ENCODE results near the gene CYP19A1.

CYP19A1 gene

DNA sequence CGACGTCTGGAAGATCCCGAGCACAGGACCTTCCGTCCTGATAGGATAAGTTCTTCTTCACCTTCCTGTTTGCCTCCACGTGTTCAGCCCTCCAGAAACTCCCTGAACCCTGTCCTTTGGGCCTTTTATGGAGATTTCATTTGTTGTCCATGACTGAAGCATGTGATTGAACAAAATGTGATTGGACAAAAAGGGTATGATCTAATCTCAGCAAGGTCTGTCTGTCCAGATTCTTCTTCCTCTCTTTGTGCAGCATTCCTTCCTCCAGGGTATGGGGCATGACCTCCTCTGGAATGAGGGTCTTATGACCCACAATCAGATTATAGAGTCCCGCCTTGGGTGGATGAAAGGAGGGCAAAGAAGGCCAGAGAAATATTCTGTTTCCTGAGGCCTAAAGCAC, at the start of gene CYP19A1:
TSS of gene CYP19A1 (minus strand) at position 101 of the 400 bp plus-strand sequence. CDS start 95,684 bp downstream, outside the sequence.
- in situ Hi-C loops (cut with MboI; ENCODE audit: low sequenced_read_pairs) = no loop called here

- in situ Hi-C loops (cut with MboI; ENCODE audit: low sequenced_read_pairs) = no loop called here
These were observed 49.3 kb upstream of the CYP19A1 start for GRCh38 chr15:51387699-51388041.

GRCh38 chr15:51386960-51387698, 48.7 kb upstream of the CYP19A1 start:
- in situ Hi-C loops (cut with MboI; ENCODE audit: low sequenced_read_pairs) = no loop called here

DNA sequence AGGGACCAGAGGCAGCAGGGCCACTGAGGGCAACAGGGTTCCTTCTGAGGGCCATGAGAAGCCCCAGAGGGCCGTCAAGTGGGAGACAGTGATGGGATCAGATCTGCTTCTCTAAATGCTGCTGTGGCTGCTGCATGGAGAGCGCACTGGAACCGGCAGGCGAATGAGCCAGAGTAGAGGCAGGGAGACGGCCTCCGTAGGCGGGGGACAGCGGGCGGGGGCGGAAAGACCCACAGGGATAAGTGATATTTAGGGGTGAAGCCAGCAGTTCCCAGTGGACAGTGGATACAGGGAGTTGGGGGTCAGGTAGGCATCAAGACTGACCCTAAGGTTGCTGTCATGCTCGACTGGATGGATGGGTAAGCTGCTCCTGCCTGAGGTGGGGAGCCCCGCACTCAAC, 48.1 kb upstream of the CYP19A1 start:
- in situ Hi-C loops (cut with MboI; ENCODE audit: low sequenced_read_pairs) = no loop called here

- in situ Hi-C loops (cut with MboI; ENCODE audit: low sequenced_read_pairs) = no loop called here
These were observed 47.6 kb upstream of the CYP19A1 start for GRCh38 chr15:51386029-51386428.

- in situ Hi-C loops (cut with MboI; ENCODE audit: low sequenced_read_pairs) = no loop called here
These were observed 44.4 kb upstream of the CYP19A1 start for GRCh38 chr15:51382787-51383186.

DNA sequence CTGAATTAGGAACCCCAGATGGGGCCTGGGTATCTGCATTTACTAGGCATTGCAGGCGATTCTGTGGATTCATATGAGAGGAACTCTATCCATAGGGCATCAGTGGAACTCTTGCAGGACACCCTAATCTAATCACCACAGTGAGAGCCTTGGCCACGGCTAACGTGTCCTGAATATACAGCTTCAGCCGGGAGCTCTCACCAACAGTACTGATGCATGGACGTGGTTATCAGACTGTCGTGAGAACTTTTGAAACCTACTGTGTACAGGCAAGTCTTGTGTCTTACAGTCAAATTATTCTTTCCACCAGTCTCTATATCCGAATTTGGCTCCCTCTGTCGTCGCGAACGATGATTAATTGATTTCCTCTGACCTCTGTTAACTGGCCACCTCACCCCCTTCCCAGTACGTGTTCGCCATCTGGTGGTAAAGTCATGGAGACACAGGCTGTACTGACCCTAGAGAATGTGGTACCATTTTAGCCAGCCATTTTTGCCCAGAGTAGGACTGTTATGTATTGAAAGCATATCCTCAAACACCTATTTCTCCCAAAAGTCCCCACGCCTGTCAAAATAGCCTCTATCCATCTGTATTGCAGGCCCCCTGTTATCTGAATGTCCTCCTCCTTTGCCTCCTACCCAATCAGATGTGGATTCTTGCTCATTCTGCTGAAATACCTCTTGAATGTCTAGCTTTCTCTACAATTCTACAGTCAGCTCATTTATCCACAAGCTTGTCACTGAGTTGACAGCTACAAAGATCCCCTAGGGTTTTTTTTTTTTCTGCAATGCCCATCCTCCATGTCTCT, 42.8 kb upstream of the CYP19A1 start:
- in situ Hi-C loops (cut with MboI; ENCODE audit: low sequenced_read_pairs) = no loop called here

- in situ Hi-C loops (cut with MboI; ENCODE audit: low sequenced_read_pairs) = no loop called here
These were observed 41.0 kb upstream of the CYP19A1 start for GRCh38 chr15:51379390-51379789.

DNA sequence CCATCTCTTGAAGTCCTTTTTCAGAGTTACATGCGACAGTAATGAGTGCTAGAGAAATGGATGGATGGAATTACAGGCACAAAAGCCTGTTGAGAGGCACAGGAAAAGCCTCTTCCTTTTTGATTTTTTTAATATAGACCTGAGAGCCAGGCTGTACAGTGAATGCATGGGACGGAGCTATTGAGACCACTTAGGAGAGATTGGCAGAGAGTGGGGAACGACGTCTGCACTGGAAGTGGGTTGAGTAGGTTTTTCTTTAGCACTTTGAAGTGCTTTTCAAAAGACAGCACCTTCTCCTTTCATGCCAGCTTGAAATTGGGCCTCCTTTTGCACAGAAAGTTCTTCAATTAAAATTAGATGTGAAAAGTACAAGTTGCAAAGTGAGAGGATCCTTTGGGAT, 40.0 kb upstream of the CYP19A1 start:
- in situ Hi-C loops (cut with MboI; ENCODE audit: low sequenced_read_pairs) = no loop called here

GRCh38 chr15:51377038-51377786, 38.8 kb upstream of the CYP19A1 start:
- in situ Hi-C loops (cut with MboI; ENCODE audit: low sequenced_read_pairs) = no loop called here

DNA sequence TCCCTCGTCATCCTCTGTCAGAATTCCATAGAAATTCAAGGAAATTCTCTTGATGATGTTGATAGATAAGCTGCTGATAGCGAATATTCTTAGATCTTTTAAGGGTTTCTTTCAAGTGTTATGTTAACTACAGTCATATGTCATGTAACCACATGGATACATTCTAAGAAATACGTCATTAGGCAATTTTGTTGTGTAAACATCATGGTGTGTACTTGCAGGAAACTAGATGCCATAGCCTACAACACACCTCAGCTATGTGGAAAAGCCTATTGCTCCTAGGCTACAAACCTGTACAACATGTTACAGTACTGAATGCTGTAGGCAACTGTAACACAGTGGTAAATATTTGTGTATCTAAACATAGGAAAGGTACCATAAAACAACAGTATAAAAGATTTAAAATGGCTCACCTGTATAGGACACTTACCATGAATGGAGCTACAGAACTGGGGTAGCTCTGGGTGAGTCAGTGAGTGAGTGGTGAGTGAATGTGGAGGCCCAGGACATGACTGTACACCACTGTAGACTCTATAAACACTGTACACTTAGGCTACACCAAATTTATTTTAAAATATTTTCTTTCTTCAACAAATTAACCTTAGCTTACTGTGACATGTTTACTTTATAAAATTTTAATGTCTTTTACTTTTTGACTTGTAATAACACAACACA, 37.7 kb upstream of the CYP19A1 start:
- in situ Hi-C loops (cut with MboI; ENCODE audit: low sequenced_read_pairs) = no loop called here

- in situ Hi-C loops (cut with MboI; ENCODE audit: low sequenced_read_pairs) = no loop called here
These were observed 35.7 kb upstream of the CYP19A1 start for GRCh38 chr15:51374131-51374530.

DNA sequence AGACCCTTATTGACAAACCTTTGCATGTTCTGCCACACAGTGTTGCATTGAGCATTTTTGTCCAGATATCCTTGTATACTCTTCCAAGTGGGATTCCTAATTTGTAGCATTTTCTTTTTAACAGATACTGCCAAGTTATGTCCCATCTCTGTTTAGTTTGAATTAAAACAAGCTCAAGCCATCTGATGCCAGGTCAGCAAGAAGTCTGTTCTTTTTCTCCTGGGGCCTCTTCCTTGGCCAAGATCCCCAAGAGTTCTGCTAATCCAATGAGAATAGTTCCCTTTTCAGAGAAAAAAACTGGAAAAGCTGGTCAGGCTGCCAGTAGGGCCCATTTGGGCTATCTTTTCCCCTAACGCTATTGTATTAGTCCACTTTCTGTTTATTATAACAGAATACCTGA, 32.9 kb upstream of the CYP19A1 start:
- in situ Hi-C loops (cut with MboI; ENCODE audit: low sequenced_read_pairs) = no loop called here

GRCh38 chr15:51369451-51369761, 31.0 kb upstream of the CYP19A1 start:
- in situ Hi-C loops (cut with MboI; ENCODE audit: low sequenced_read_pairs) = no loop called here

DNA sequence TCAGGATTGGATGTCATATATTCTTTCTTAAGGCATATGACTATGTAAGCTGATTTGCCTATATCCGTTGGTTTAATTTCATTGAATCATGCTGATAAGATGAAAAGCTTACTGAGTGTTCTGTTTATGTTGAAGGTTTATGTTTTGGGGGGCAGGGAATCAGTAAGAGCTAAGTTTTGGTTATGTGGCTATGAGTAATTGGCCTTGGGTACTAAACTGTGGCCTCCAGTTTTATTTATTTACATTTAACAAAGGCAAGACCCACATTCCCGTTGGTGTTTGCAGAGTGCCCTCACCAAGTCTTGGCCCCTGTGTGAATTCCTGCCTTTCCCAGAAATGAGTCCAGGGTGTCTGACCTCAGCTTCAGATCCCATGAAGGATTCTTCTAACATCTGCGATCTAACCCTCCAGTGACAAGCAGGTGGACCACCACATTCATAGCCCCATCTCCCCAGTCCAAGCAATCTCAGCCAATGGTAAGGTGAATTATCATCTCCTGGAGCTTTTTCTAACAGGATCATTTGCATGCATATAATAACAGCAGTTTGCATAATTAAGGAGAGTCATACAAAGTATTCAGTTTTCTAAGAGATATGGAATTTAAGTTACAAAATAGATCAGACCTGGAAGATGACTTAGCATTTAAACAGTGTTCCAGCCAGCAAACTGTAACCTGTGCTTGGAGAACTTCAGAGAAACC, 30.5 kb upstream of the CYP19A1 start:
- in situ Hi-C loops (cut with MboI; ENCODE audit: low sequenced_read_pairs) = no loop called here

DNA sequence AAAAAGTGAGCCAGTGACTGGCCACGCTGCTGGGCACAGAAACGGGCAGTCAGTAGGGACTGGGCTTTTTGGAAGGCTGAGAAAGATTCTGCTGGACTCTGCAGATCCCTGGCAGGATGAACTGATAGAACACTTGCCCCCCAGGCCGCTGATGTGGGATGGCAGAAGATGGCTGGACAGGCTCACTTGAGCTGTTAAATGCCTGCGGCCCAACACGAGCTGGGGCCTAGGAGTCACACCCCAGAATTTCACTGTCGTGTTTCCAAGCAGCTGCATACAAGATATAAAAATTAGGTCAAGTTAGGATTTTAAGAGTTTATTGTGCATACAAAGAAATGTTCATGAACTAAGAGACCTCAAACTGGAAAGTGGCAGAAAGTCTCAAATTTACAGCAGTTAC, 29.9 kb upstream of the CYP19A1 start:
- in situ Hi-C loops (cut with MboI; ENCODE audit: low sequenced_read_pairs) = no loop called here

- in situ Hi-C loops (cut with MboI; ENCODE audit: low sequenced_read_pairs) = no loop called here
These were observed 29.1 kb upstream of the CYP19A1 start for GRCh38 chr15:51367322-51367976.

- in situ Hi-C loops (cut with MboI; ENCODE audit: low sequenced_read_pairs) = no loop called here
These were observed 28.5 kb upstream of the CYP19A1 start for GRCh38 chr15:51366920-51367319.

DNA sequence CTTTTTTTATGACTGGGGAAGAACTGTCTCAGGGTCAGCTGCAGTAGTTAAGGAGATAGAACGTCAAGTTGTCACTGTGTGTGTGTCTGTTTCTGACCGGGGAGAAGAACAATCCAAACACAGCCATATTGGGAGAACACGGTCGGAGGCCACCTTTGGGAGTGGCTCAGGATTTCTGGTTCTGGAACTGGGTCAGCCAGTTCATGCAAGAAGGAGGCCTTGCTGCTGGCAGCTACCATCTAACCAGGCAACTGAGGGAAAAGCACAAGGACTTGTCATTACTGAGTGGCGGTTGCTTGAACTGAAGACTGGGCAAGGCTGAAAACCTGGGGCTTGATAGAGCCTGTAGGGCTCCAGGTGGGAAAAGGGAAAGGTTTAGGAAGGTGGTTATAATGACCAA, 27.7 kb upstream of the CYP19A1 start:
- in situ Hi-C loops (cut with MboI; ENCODE audit: low sequenced_read_pairs) = no loop called here

DNA sequence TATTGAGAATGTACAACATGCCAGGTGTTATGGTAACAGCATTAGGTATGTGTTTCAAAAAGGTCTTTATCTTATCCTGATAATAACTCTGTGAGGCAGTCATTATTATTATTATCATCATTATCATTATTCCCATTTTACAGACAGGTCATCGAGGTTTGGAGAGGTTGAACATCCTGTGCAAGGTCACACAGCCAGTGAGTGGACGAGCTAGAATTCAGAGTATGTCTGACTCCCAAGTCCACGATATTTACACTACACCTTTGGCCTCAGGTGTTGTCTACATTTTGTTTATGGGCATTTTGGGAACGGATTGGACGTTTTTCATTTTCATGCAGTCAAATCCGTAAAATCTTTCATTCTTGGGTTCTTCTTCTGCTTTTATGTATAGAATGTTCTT, 27.0 kb upstream of the CYP19A1 start:
- in situ Hi-C loops (cut with MboI; ENCODE audit: low sequenced_read_pairs) = no loop called here
